HepG2 (cell line): ENCODE measurements around the gene AHCY. TPM values are rescaled to one million over a fixed set of nuclear protein-coding genes. Genes with fewer than 3 reads are reported as not detected.

Experiments
- AGO2 ChIP-seq: fragments of 200-400 bp; formaldehyde crosslinking; optimal IDR thresholded peaks from 2 replicates; pipeline ENCODE3; 2017; ENCODE audit warnings: mild to moderate bottlenecking, low read depth, low read length, moderate library complexity
- CCDC6 ChIP-seq: sonication (generic); formaldehyde crosslinking; IDR thresholded peaks from 2 replicates; pipeline ENCODE4 v1.8.1; 2022; ENCODE audit warnings: mild to moderate bottlenecking, missing genetic modification reagents, moderate library complexity
- ESRRA ChIP-seq: sonication (generic); formaldehyde crosslinking; IDR thresholded peaks from 2 replicates; pipeline ENCODE4 v1.5.1; 2020; ENCODE audit warnings: mild to moderate bottlenecking, low read depth, missing genetic modification reagents
- FOSL1 ChIP-seq: sonication (generic); formaldehyde crosslinking; IDR thresholded peaks from 2 replicates; pipeline ENCODE4 v1.9.0; 2021; ENCODE audit warnings: missing genetic modification reagents, borderline replicate concordance
- FOXJ3 ChIP-seq: sonication (generic); formaldehyde crosslinking; IDR thresholded peaks from 2 replicates; pipeline ENCODE4 v1.4.0; 2020; ENCODE audit warnings: missing genetic modification reagents, mild to moderate bottlenecking, borderline replicate concordance
- GZF1 ChIP-seq: sonication (generic); formaldehyde crosslinking; IDR thresholded peaks from 2 replicates; pipeline ENCODE4 v1.5.1; 2020; ENCODE audit warnings: mild to moderate bottlenecking, missing genetic modification reagents
- HNRNPH1 ChIP-seq: fragments of 200-400 bp; formaldehyde crosslinking; optimal IDR thresholded peaks from 2 replicates; pipeline ENCODE3; 2017; ENCODE audit warnings: mild to moderate bottlenecking, low read depth, low read length
- HOXA5 ChIP-seq: sonication (generic); formaldehyde crosslinking; IDR thresholded peaks from 2 replicates; pipeline ENCODE4 v1.4.0; 2020; ENCODE audit warnings: missing genetic modification reagents
- KLF11 ChIP-seq: IDR thresholded peaks from 2 replicates; pipeline ENCODE4 v1.6.1; 2016; ENCODE audit warnings: missing compliant biosample characterization
- NKX3-1 ChIP-seq: sonication (generic); formaldehyde crosslinking; IDR thresholded peaks from 2 replicates; pipeline ENCODE4 v1.5.0; 2020; ENCODE audit warnings: missing genetic modification reagents
- PAWR ChIP-seq: sonication (generic); formaldehyde crosslinking; IDR thresholded peaks from 2 replicates; pipeline ENCODE4 v1.4.0; 2020; ENCODE audit warnings: missing genetic modification reagents, mild to moderate bottlenecking, borderline replicate concordance
- POLR2A ChIP-seq, 2 experiments: IDR thresholded peaks; 2 replicates each; pipeline ENCODE4 v1.6.1; 2011; ENCODE audit warnings: low read depth in 2 of 2, low read length in 2 of 2, mild to moderate bottlenecking in 1 of 2, moderate library complexity in 1 of 2; ENCODE audit not compliant: insufficient read depth in 1 of 2
- PPARG ChIP-seq: conservative IDR thresholded peaks from 2 replicates; pipeline ENCODE4 v1.6.1; 2016; ENCODE audit warnings: missing biosample characterization, missing genetic modification reagents
- PREB ChIP-seq: sonication (generic); formaldehyde crosslinking; IDR thresholded peaks from 2 replicates; pipeline ENCODE4 v1.4.0; 2020; ENCODE audit warnings: missing genetic modification reagents
- SMAD1 ChIP-seq: sonication (generic); formaldehyde crosslinking; IDR thresholded peaks from 2 replicates; pipeline ENCODE4 v1.4.0; 2020; ENCODE audit warnings: missing genetic modification reagents, low read depth, mild to moderate bottlenecking, borderline replicate concordance
- SNAPC5 ChIP-seq: sonication (generic); formaldehyde crosslinking; IDR thresholded peaks from 2 replicates; pipeline ENCODE4 v1.8.1; 2023; ENCODE audit warnings: mild to moderate bottlenecking, missing genetic modification reagents, borderline replicate concordance
- SOX6 ChIP-seq, 2 experiments: fragments of 450-650 bp in 1 of 2; sonication (generic) in 1 of 2; formaldehyde crosslinking in 1 of 2; IDR thresholded peaks; 2 replicates each; pipeline versions ENCODE4 v1.4.0 to v1.6.1; 2017 to 2020; ENCODE audit warnings: antibody characterized with exemption in 1 of 2, mild to moderate bottlenecking in 1 of 2, missing genetic modification reagents in 1 of 2
- SRY ChIP-seq: sonication (generic); formaldehyde crosslinking; IDR thresholded peaks from 2 replicates; pipeline ENCODE4 v1.8.0; 2022; ENCODE audit warnings: mild to moderate bottlenecking, missing genetic modification reagents
- ZBTB38 ChIP-seq: sonication (generic); formaldehyde crosslinking; IDR thresholded peaks from 2 replicates; pipeline ENCODE4 v1.5.1; 2020; ENCODE audit warnings: mild to moderate bottlenecking, missing genetic modification reagents
- ZNF543 ChIP-seq: sonication (generic); formaldehyde crosslinking; IDR thresholded peaks from 2 replicates; pipeline ENCODE4 v1.4.0; 2020; ENCODE audit warnings: mild to moderate bottlenecking, missing genetic modification reagents
- ZNF576 ChIP-seq: sonication (generic); formaldehyde crosslinking; IDR thresholded peaks from 2 replicates; pipeline ENCODE4 v1.4.0; 2020; ENCODE audit warnings: mild to moderate bottlenecking, missing genetic modification reagents
- ZNF709 ChIP-seq: sonication (generic); formaldehyde crosslinking; IDR thresholded peaks from 2 replicates; pipeline ENCODE4 v1.5.0; 2020; ENCODE audit warnings: mild to moderate bottlenecking, missing genetic modification reagents
- ZNF781 ChIP-seq: sonication (generic); formaldehyde crosslinking; IDR thresholded peaks from 2 replicates; pipeline ENCODE4 v1.5.1; 2020; ENCODE audit warnings: borderline replicate concordance, mild to moderate bottlenecking, missing genetic modification reagents; ENCODE audit errors: not compliant biosample characterization
- ZSCAN30 ChIP-seq: sonication (generic); formaldehyde crosslinking; IDR thresholded peaks from 2 replicates; pipeline ENCODE4 v1.5.0; 2020; ENCODE audit warnings: mild to moderate bottlenecking, missing genetic modification reagents
- polyA plus RNA-seq, 8 experiments: library from polyadenylated mRNA; depleted of rRNA in 3 of 8; stranded (reverse) in 7 of 8; unstranded in 1 of 8; fragments of >200 nt; fragmentation: Illumina TruSeq in 4 of 8; extraction: Trizol in 4 of 8; gene quantifications; 2 replicates each; pipeline versions ENCODE4 v1.2.1 to v1.2.3, GENCODE V29; 2011 to 2016; ENCODE audit warnings: low read depth in 4 of 8, missing spikeins in 1 of 8, mixed read lengths in 1 of 8; ENCODE audit not compliant: insufficient read depth in 1 of 8
- total RNA-seq, 5 experiments: library from RNA; depleted of rRNA; stranded (reverse); fragments of >200 nt; fragmentation: Illumina TruSeq; extraction: Trizol; gene quantifications; 2 replicates each; pipeline ENCODE4 v1.2.3, GENCODE V29; 2016; ENCODE audit warnings: low read depth in 1 of 5
- TF ChIP-seq, protein P1 (sequence below): sonication (generic); formaldehyde crosslinking; IDR thresholded peaks from 2 replicates; pipeline ENCODE4 v1.5.1; 2020; ENCODE audit warnings: mild to moderate bottlenecking, missing genetic modification reagents, moderate library complexity
- TF ChIP-seq, protein P2 (sequence below): sonication (generic); formaldehyde crosslinking; IDR thresholded peaks from 2 replicates; pipeline ENCODE4 v1.5.0; 2020; ENCODE audit warnings: missing genetic modification reagents
- TF ChIP-seq, protein P3 (sequence below): sonication (generic); formaldehyde crosslinking; IDR thresholded peaks from 2 replicates; pipeline ENCODE4 v1.4.0; 2020; ENCODE audit warnings: mild to moderate bottlenecking, missing genetic modification reagents

The AHCY gene
- total and polyA plus RNA-seq, 2 of the 13 experiments (the other 11 are each of a cell fraction or from before 2014, with no cell fraction given): 407 to 419 TPM

GRCh38 chr20:34334654-34335407 is 31.7 kb upstream of the AHCY start (continued):
- no peak for TF ChIP-seq CCDC6 (CRISPR knock-in tag)
- no peak for TF ChIP-seq SMAD1 (CRISPR knock-in tag)
- no peak for TF ChIP-seq SOX6 (IDR thresholded peaks at IDR 0.05)
- peak; percentile 66 for TF ChIP-seq SOX6 (CRISPR knock-in tag; IDR thresholded peaks at IDR 0.05)
- no peak for TF ChIP-seq AGO2
- TF ChIP-seq PREB (CRISPR knock-in tag): no peak
- TF ChIP-seq SNAPC5: no peak
- no peak; the same call in 1 of the 2 replicates for TF ChIP-seq PPARG
- TF ChIP-seq ZNF543 (CRISPR knock-in tag): no peak
- TF ChIP-seq GZF1 (CRISPR knock-in tag): no peak
- TF ChIP-seq POLR2A (IDR thresholded peaks at IDR 0.05; ENCODE audit: insufficient read depth in 1 of 2, low read depth in 2 of 2, low read length in 2 of 2): no peak
- no peak for TF ChIP-seq KLF11 (CRISPR knock-in tag)
- TF ChIP-seq PAWR (CRISPR knock-in tag): no peak
- no peak for TF ChIP-seq HNRNPH1
- no peak for TF ChIP-seq ZSCAN30 (CRISPR knock-in tag)
- TF ChIP-seq ZNF709 (CRISPR knock-in tag): no peak
- no peak for TF ChIP-seq ZNF781
- TF ChIP-seq, protein P1, sequence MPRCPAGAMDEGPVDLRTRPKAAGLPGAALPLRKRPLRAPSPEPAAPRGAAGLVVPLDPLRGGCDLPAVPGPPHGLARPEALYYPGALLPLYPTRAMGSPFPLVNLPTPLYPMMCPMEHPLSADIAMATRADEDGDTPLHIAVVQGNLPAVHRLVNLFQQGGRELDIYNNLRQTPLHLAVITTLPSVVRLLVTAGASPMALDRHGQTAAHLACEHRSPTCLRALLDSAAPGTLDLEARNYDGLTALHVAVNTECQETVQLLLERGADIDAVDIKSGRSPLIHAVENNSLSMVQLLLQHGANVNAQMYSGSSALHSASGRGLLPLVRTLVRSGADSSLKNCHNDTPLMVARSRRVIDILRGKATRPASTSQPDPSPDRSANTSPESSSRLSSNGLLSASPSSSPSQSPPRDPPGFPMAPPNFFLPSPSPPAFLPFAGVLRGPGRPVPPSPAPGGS (CRISPR knock-in tag): no peak
- TF ChIP-seq ZBTB38 (CRISPR knock-in tag): no peak
- TF ChIP-seq SRY (CRISPR knock-in tag): no peak
- TF ChIP-seq, protein P2, sequence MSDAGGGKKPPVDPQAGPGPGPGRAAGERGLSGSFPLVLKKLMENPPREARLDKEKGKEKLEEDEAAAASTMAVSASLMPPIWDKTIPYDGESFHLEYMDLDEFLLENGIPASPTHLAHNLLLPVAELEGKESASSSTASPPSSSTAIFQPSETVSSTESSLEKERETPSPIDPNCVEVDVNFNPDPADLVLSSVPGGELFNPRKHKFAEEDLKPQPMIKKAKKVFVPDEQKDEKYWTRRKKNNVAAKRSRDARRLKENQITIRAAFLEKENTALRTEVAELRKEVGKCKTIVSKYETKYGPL (CRISPR knock-in tag): no peak
- TF ChIP-seq FOSL1 (CRISPR knock-in tag): no peak
- TF ChIP-seq FOXJ3: no peak
- TF ChIP-seq, protein P3, sequence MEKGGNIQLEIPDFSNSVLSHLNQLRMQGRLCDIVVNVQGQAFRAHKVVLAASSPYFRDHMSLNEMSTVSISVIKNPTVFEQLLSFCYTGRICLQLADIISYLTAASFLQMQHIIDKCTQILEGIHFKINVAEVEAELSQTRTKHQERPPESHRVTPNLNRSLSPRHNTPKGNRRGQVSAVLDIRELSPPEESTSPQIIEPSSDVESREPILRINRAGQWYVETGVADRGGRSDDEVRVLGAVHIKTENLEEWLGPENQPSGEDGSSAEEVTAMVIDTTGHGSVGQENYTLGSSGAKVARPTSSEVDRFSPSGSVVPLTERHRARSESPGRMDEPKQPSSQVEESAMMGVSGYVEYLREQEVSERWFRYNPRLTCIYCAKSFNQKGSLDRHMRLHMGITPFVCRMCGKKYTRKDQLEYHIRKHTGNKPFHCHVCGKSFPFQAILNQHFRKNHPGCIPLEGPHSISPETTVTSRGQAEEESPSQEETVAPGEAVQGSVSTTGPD (CRISPR knock-in tag): no peak
- TF ChIP-seq ZNF576 (CRISPR knock-in tag): no peak
- no peak for TF ChIP-seq NKX3-1 (CRISPR knock-in tag)
- TF ChIP-seq ESRRA: no peak; the same call in 1 of the 2 replicates
- no peak for TF ChIP-seq HOXA5
